ENCODE data around the gene ADCY5. TPM values are rescaled to one million over a fixed set of nuclear protein-coding genes. Genes with fewer than 3 reads are reported as not detected.

Gene ADCY5
- total RNA-seq (3.1 and 5.3 TPM in 2 replicates), polyA plus RNA-seq (2.1 and 4.7 TPM in 2 replicates)

DNA sequence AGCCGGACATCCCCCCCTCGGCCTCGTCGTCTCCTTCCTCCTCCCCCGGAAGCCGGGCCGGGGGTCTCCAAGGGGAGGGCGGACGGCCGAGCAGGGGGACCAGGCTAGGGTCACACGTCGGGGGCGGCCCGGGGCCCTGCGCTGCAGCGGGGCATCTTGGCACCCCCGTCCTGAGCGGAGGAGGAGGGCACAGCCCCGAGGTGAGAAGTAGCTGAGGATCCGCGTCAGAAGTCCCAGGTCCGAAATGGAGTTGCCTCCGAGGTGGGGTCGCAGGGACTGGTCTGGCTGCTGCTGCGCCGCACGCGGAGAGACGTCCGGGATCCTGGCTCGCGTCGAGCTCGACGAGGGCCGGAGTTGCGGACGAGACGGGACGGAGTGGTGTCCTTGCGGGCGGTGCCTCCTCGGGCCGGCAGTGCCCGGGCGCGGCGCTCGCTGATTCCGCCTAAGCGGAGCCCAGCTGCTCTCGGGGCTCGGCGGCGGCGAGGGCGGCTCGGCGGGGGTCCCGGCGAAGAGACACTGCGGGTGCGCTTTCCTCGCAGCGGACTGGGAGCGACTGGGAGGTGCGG is at the start of gene ADCY5:
Gene ADCY5 (minus strand): TSS at position 555 of the 566 bp plus-strand sequence. CDS start 545 bp downstream, at position 10.
- peak; percentile 26 for TF ChIP-seq EZH2phosphoT487 (IDR thresholded peaks at IDR 0.05; ENCODE audit: low read depth, severe bottlenecking, unreplicated experiment)
- peak; percentile 57 for TF ChIP-seq EZH2 (IDR thresholded peaks at IDR 0.05; ENCODE audit: borderline replicate concordance)
- no peak for TF ChIP-seq CTCF (IDR thresholded peaks at IDR 0.05; ENCODE audit: poor library complexity)
- Histone ChIP-seq H3K4me2 (peak within 1 kb of the TSS; percentile 99), H3K79me2 (no peaks in the 10 kb centered on the region), H2AFZ (peak within 1 kb of the TSS; percentile 93), H3K27ac (no peak within 1 kb of the TSS), H3K4me3 (peak within 1 kb of the TSS; percentile 70), H3K9me2 (replicated peaks; ENCODE audit: insufficient read depth) (no peaks in the 10 kb centered on the region), H3K27me3 (peaks cover 44% of the 10 kb centered on the region), H3K36me3 (replicated peaks; ENCODE audit: insufficient read depth, low read depth) (no peaks in the 10 kb centered on the region), H3K9me3 (ENCODE audit: low read depth) (no peaks in the 10 kb centered on the region), H4K20me1 (ENCODE audit: insufficient read depth, poor library complexity, severe bottlenecking) (no peaks in the 10 kb centered on the region), H3K4me1 (ENCODE audit: insufficient read depth) (peaks cover 11% of the 10 kb centered on the region)
- WGBS (ENCODE audit: low lambda C conversion rate, missing lambda C conversion rate): 3% methylated on average over 48 of the region's 67 CpGs
- DNase-seq (ENCODE audit: low spot score): peak; percentile 44

GRCh38 chr3:123493912-123494311 is 45.0 kb upstream of the ADCY5 start:
- Histone ChIP-seq H3K36me3 (replicated peaks; ENCODE audit: insufficient read depth, low read depth) (no peaks in the 10 kb centered on the region), H3K27me3 (no peaks in the 10 kb centered on the region), H3K79me2 (no peaks in the 10 kb centered on the region), H2AFZ (no peak overlapping the region), H3K9me3 (ENCODE audit: low read depth) (no peaks in the 10 kb centered on the region), H3K4me2 (no peak overlapping the region), H4K20me1 (ENCODE audit: insufficient read depth, poor library complexity, severe bottlenecking) (no peaks in the 10 kb centered on the region), H3K4me3 (no peak overlapping the region), H3K9me2 (replicated peaks; ENCODE audit: insufficient read depth) (no peaks in the 10 kb centered on the region), H3K4me1 (ENCODE audit: insufficient read depth) (no peaks in the 10 kb centered on the region), H3K27ac (no peak overlapping the region)
- TF ChIP-seq EZH2phosphoT487 (IDR thresholded peaks at IDR 0.05; ENCODE audit: low read depth, severe bottlenecking, unreplicated experiment): no peak
- no peak for TF ChIP-seq EZH2 (IDR thresholded peaks at IDR 0.05; ENCODE audit: borderline replicate concordance)
- no peak for TF ChIP-seq CTCF (IDR thresholded peaks at IDR 0.05; ENCODE audit: poor library complexity)
- WGBS (ENCODE audit: low lambda C conversion rate, missing lambda C conversion rate): 85% methylated on average over 4 of the region's 4 CpGs
- DNase-seq (ENCODE audit: low spot score): no peak

DNA sequence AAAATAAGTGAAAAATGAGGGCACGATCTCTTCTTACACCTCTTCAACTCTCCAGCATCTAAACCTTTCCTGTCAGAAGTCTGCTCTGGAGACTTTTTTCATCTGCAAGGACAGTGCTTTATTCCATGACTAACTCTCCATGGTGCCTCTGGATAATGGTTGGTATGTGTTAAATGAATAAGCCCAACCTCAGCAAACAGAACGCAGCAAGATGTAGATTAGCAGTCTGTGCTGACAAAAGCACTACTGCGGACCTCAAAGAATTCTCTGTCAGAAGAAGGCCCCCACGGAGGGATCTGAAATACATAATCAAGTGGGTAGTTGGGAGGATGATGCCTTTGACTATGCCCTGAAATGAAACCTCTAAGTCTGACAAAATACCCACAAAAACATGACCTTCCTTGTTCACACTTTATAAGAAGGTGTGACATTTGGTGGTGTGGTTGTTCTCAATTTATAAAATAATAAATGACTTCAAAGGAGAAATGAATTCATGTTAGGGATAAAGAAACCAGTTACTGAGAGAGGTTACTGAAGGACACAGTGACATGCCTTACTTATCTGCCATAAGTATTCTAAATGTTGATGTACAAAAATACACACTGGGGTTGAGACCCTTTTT is 43.2 kb upstream of the ADCY5 start:
- Histone ChIP-seq H2AFZ (no peak overlapping the region), H3K4me2 (no peak overlapping the region), H3K36me3 (replicated peaks; ENCODE audit: insufficient read depth, low read depth) (no peaks in the 10 kb centered on the region), H3K4me3 (no peak overlapping the region), H3K9me2 (replicated peaks; ENCODE audit: insufficient read depth) (no peaks in the 10 kb centered on the region), H3K27me3 (no peaks in the 10 kb centered on the region), H4K20me1 (ENCODE audit: insufficient read depth, poor library complexity, severe bottlenecking) (no peaks in the 10 kb centered on the region), H3K27ac (no peak overlapping the region), H3K4me1 (ENCODE audit: insufficient read depth) (no peaks in the 10 kb centered on the region), H3K9me3 (ENCODE audit: low read depth) (no peaks in the 10 kb centered on the region), H3K79me2 (no peaks in the 10 kb centered on the region)
- no peak for TF ChIP-seq EZH2phosphoT487 (IDR thresholded peaks at IDR 0.05; ENCODE audit: low read depth, severe bottlenecking, unreplicated experiment)
- TF ChIP-seq CTCF (IDR thresholded peaks at IDR 0.05; ENCODE audit: poor library complexity): no peak
- no peak for TF ChIP-seq EZH2 (IDR thresholded peaks at IDR 0.05; ENCODE audit: borderline replicate concordance)
- 77% methylated on average over 4 of the region's 4 CpGs for WGBS (ENCODE audit: low lambda C conversion rate, missing lambda C conversion rate)
- DNase-seq (ENCODE audit: low spot score): no peak
